NCI-H526 treated with DMSO at 0.1 percent for 48 hours (cell line): ENCODE measurements around the gene MORF4L1.
"Not testable (repeated sequence)": the region's sequence is repeated elsewhere in the genome, so short reads cannot be mapped to it uniquely, and the experiment has no call there.

ENCODE experiments used
- DNase-seq: peaks from one replicate; lab custom pipeline; 2025; lab: John Stamatoyannopoulos, UW

MORF4L1 gene

GRCh38 chr15:78872155-78872971 lies at the start of gene MORF4L1:
MORF4L1 (plus strand) TSS chr15:78872890; CDS start chr15:78873018, 128 bp downstream.
- DNase-seq: peak; percentile 85

GRCh38 chr15:78828920-78829319 lies 43.8 kb upstream of the MORF4L1 start:
- no peak for DNase-seq

- no peak for DNase-seq
These were observed 42.0 kb upstream of the MORF4L1 start for GRCh38 chr15:78830514-78831228.

GRCh38 chr15:78831229-78832207 lies 41.2 kb upstream of the MORF4L1 start:
- DNase-seq: no peak

GRCh38 chr15:78836333-78836732 lies 36.4 kb upstream of the MORF4L1 start:
- DNase-seq: no peak

- DNase-seq: no peak
These were observed 35.6 kb upstream of the MORF4L1 start for GRCh38 chr15:78837131-78837530.

- no peak for DNase-seq
These were observed 35.1 kb upstream of the MORF4L1 start for GRCh38 chr15:78837543-78837942.

- no peak for DNase-seq
These were observed 34.2 kb upstream of the MORF4L1 start for GRCh38 chr15:78838489-78838888.

- not testable (repeated sequence) for DNase-seq
These were observed 33.5 kb upstream of the MORF4L1 start for GRCh38 chr15:78839151-78839550.

- no peak for DNase-seq
These were observed 31.9 kb upstream of the MORF4L1 start for GRCh38 chr15:78840661-78841375.

GRCh38 chr15:78841376-78841706 lies 31.3 kb upstream of the MORF4L1 start:
- no peak for DNase-seq

GRCh38 chr15:78841891-78842290 lies 30.8 kb upstream of the MORF4L1 start:
- no peak for DNase-seq

- DNase-seq: no peak
These were observed 30.2 kb upstream of the MORF4L1 start for GRCh38 chr15:78842519-78842918.

GRCh38 chr15:78846906-78847305 lies 25.8 kb upstream of the MORF4L1 start:
- DNase-seq: not testable (repeated sequence)

- DNase-seq: not testable (repeated sequence)
These were observed 25.2 kb upstream of the MORF4L1 start for GRCh38 chr15:78847387-78847906.

GRCh38 chr15:78850352-78850751 lies 22.3 kb upstream of the MORF4L1 start:
- no peak for DNase-seq

GRCh38 chr15:78850941-78851755 lies 21.5 kb upstream of the MORF4L1 start:
- no peak for DNase-seq

- no peak for DNase-seq
These were observed 19.2 kb upstream of the MORF4L1 start for GRCh38 chr15:78853500-78853899.

- no peak for DNase-seq
These were observed 17.8 kb upstream of the MORF4L1 start for GRCh38 chr15:78854833-78855372.

- no peak for DNase-seq
These were observed 16.9 kb upstream of the MORF4L1 start for GRCh38 chr15:78855746-78856145.
